ENCODE data around the gene SLC6A12. TPM values are rescaled to one million over a fixed set of nuclear protein-coding genes. Genes with fewer than 3 reads are reported as not detected.
A peak's percentile ranks its signal among the peaks of the same experiment; 100 is the strongest.

SLC6A12 gene
- total RNA-seq, 2 donors from 2014 or later = not detected

GRCh38 chr12:163406-163986, 50.5 kb downstream of the SLC6A12 start:
- H3K4me3 Mint-ChIP-seq = no peak overlapping the region
- peaks cover 2% of the 10 kb centered on the region for H3K9me3 ChIP-seq (ENCODE audit: control insufficient read depth, low read length, poor library complexity, severe bottlenecking)
- ATAC-seq (no peak), DNase-seq (no peak)
- no peaks in the 10 kb centered on the region for H3K36me3 Mint-ChIP-seq (ENCODE audit: low read depth)
- peaks cover 12% of the 10 kb centered on the region for H3K4me1 Mint-ChIP-seq
- peaks cover 33% of the 10 kb centered on the region for H3K27me3 Mint-ChIP-seq
- H3K27ac Mint-ChIP-seq = no peak overlapping the region

GRCh38 chr12:162467-163307, 51.3 kb downstream of the SLC6A12 start:
- no peaks in the 10 kb centered on the region for H3K36me3 Mint-ChIP-seq (ENCODE audit: low read depth)
- peaks cover 12% of the 10 kb centered on the region for H3K4me1 Mint-ChIP-seq
- peaks cover 2% of the 10 kb centered on the region for H3K9me3 ChIP-seq (ENCODE audit: control insufficient read depth, low read length, poor library complexity, severe bottlenecking)
- no peak for DNase-seq
- H3K27me3 Mint-ChIP-seq = peaks cover 25% of the 10 kb centered on the region
- no peak overlapping the region for H3K4me3 Mint-ChIP-seq
- no peak overlapping the region for H3K27ac Mint-ChIP-seq
- ATAC-seq = no peak

GRCh38 chr12:161823-162222, 52.1 kb downstream of the SLC6A12 start:
- H3K27ac Mint-ChIP-seq = peak overlapping the region; percentile 54
- H3K9me3 ChIP-seq (ENCODE audit: control insufficient read depth, low read length, poor library complexity, severe bottlenecking) = peaks cover 2% of the 10 kb centered on the region
- DNase-seq = no peak
- H3K4me3 Mint-ChIP-seq = no peak overlapping the region
- H3K27me3 Mint-ChIP-seq = peaks cover 16% of the 10 kb centered on the region
- H3K36me3 Mint-ChIP-seq (ENCODE audit: low read depth) = no peaks in the 10 kb centered on the region
- H3K4me1 Mint-ChIP-seq = peaks cover 8% of the 10 kb centered on the region
- no peak for ATAC-seq

GRCh38 chr12:160858-161257, 53.1 kb downstream of the SLC6A12 start:
- H3K4me1 Mint-ChIP-seq = peaks cover 4% of the 10 kb centered on the region
- H3K27me3 Mint-ChIP-seq = peaks cover 8% of the 10 kb centered on the region
- DNase-seq (no peak), ATAC-seq (no peak)
- peak overlapping the region; percentile 54 for H3K27ac Mint-ChIP-seq
- H3K4me3 Mint-ChIP-seq = no peak overlapping the region
- H3K9me3 ChIP-seq (ENCODE audit: control insufficient read depth, low read length, poor library complexity, severe bottlenecking) = peaks cover 2% of the 10 kb centered on the region
- H3K36me3 Mint-ChIP-seq (ENCODE audit: low read depth) = no peaks in the 10 kb centered on the region

- peaks cover 4% of the 10 kb centered on the region for H3K4me1 Mint-ChIP-seq
- ATAC-seq = no peak
- H3K27ac Mint-ChIP-seq = no peak overlapping the region
Observed at GRCh38 chr12:159156-159782, 54.7 kb downstream of the SLC6A12 start.

GRCh38 chr12:157644-158043, 56.3 kb downstream of the SLC6A12 start:
- ATAC-seq (no peak), DNase-seq (no peak)
- Mint-ChIP-seq H3K27ac (no peak overlapping the region), H3K4me1 (peaks cover 2% of the 10 kb centered on the region), H3K27me3 (peaks cover 13% of the 10 kb centered on the region), H3K4me3 (no peak overlapping the region), H3K36me3 (ENCODE audit: low read depth) (peaks cover 3% of the 10 kb centered on the region)
- H3K9me3 ChIP-seq (ENCODE audit: control insufficient read depth, low read length, poor library complexity, severe bottlenecking) = peaks cover 2% of the 10 kb centered on the region

More at GRCh38 chr12:159156-159782, 54.7 kb downstream of the SLC6A12 start:
- DNase-seq = no peak
- Mint-ChIP-seq H3K36me3 (ENCODE audit: low read depth) (peaks cover 3% of the 10 kb centered on the region), H3K4me3 (no peak overlapping the region), H3K27me3 (peaks cover 7% of the 10 kb centered on the region)
- H3K9me3 ChIP-seq (ENCODE audit: control insufficient read depth, low read length, poor library complexity, severe bottlenecking) = peaks cover 2% of the 10 kb centered on the region

- ATAC-seq = no peak
Observed at GRCh38 chr12:156945-157344, 57.0 kb downstream of the SLC6A12 start.

GRCh38 chr12:155646-156045, 58.3 kb downstream of the SLC6A12 start:
- H3K27ac Mint-ChIP-seq = no peak overlapping the region
- H3K27me3 Mint-ChIP-seq = peaks cover 27% of the 10 kb centered on the region
- DNase-seq = no peak
- no peak for ATAC-seq
- H3K4me1 Mint-ChIP-seq = peaks cover 7% of the 10 kb centered on the region
- no peak overlapping the region for H3K4me3 Mint-ChIP-seq
- H3K9me3 ChIP-seq (ENCODE audit: control insufficient read depth, low read length, poor library complexity, severe bottlenecking) = no peaks in the 10 kb centered on the region
- peaks cover 3% of the 10 kb centered on the region for H3K36me3 Mint-ChIP-seq (ENCODE audit: low read depth)

More at GRCh38 chr12:156945-157344, 57.0 kb downstream of the SLC6A12 start:
- Mint-ChIP-seq H3K4me3 (no peak overlapping the region), H3K4me1 (peaks cover 4% of the 10 kb centered on the region), H3K27me3 (peaks cover 20% of the 10 kb centered on the region), H3K27ac (no peak overlapping the region), H3K36me3 (ENCODE audit: low read depth) (peaks cover 3% of the 10 kb centered on the region)
- H3K9me3 ChIP-seq (ENCODE audit: control insufficient read depth, low read length, poor library complexity, severe bottlenecking) = peaks cover 2% of the 10 kb centered on the region
- DNase-seq = no peak

GRCh38 chr12:155006-155405, 59.0 kb downstream of the SLC6A12 start:
- peaks cover 3% of the 10 kb centered on the region for H3K36me3 Mint-ChIP-seq (ENCODE audit: low read depth)
- DNase-seq = no peak
- H3K27ac Mint-ChIP-seq = no peak overlapping the region
- peaks cover 33% of the 10 kb centered on the region for H3K27me3 Mint-ChIP-seq
- no peak overlapping the region for H3K4me3 Mint-ChIP-seq
- peaks cover 7% of the 10 kb centered on the region for H3K4me1 Mint-ChIP-seq
- ATAC-seq = no peak
- H3K9me3 ChIP-seq (ENCODE audit: control insufficient read depth, low read length, poor library complexity, severe bottlenecking) = no peaks in the 10 kb centered on the region

- DNase-seq (no peak), ATAC-seq (no peak)
- no peak overlapping the region for H3K4me3 Mint-ChIP-seq
- peaks cover 42% of the 10 kb centered on the region for H3K27me3 Mint-ChIP-seq
- H3K9me3 ChIP-seq (ENCODE audit: control insufficient read depth, low read length, poor library complexity, severe bottlenecking) = no peaks in the 10 kb centered on the region
- H3K36me3 Mint-ChIP-seq (ENCODE audit: low read depth) = peaks cover 5% of the 10 kb centered on the region
- H3K4me1 Mint-ChIP-seq = peaks cover 7% of the 10 kb centered on the region
- H3K27ac Mint-ChIP-seq = no peak overlapping the region
Observed at GRCh38 chr12:154058-154457, 59.9 kb downstream of the SLC6A12 start.

- Mint-ChIP-seq H3K27ac (peak overlapping the region; percentile 19), H3K4me3 (no peak overlapping the region), H3K36me3 (ENCODE audit: low read depth) (peaks cover 5% of the 10 kb centered on the region), H3K4me1 (peaks cover 9% of the 10 kb centered on the region), H3K27me3 (peaks cover 43% of the 10 kb centered on the region)
- DNase-seq (peak in 1 of 3 donors; percentile 14), ATAC-seq (peak; percentile 73)
- no peaks in the 10 kb centered on the region for H3K9me3 ChIP-seq (ENCODE audit: control insufficient read depth, low read length, poor library complexity, severe bottlenecking)
Observed at GRCh38 chr12:153080-153746, 60.7 kb downstream of the SLC6A12 start.

GRCh38 chr12:152440-152839, 61.5 kb downstream of the SLC6A12 start:
- H3K4me1 Mint-ChIP-seq = peaks cover 9% of the 10 kb centered on the region
- peaks cover 5% of the 10 kb centered on the region for H3K36me3 Mint-ChIP-seq (ENCODE audit: low read depth)
- H3K4me3 Mint-ChIP-seq = no peak overlapping the region
- ATAC-seq (no peak), DNase-seq (no peak)
- H3K27me3 Mint-ChIP-seq = peaks cover 43% of the 10 kb centered on the region
- H3K9me3 ChIP-seq (ENCODE audit: control insufficient read depth, low read length, poor library complexity, severe bottlenecking) = no peaks in the 10 kb centered on the region
- no peak overlapping the region for H3K27ac Mint-ChIP-seq

- Mint-ChIP-seq H3K4me3 (no peak overlapping the region), H3K27ac (no peak overlapping the region), H3K36me3 (ENCODE audit: low read depth) (peaks cover 5% of the 10 kb centered on the region), H3K27me3 (peaks cover 43% of the 10 kb centered on the region), H3K4me1 (peaks cover 9% of the 10 kb centered on the region)
- ATAC-seq = no peak
- no peak for DNase-seq
- H3K9me3 ChIP-seq (ENCODE audit: control insufficient read depth, low read length, poor library complexity, severe bottlenecking) = no peaks in the 10 kb centered on the region
Observed at GRCh38 chr12:151579-151978, 62.4 kb downstream of the SLC6A12 start.

All from T-helper 17 cell (primary cell).